IMR-90 (cell line): ENCODE data around the gene ARHGAP12. TPM values are rescaled to one million over a fixed set of nuclear protein-coding genes. Genes with fewer than 3 reads are reported as not detected.

Experiments
- ATAC-seq: fragments of 200-7000 bp; cut with Tn5 transposase; 2 replicates; pipeline ENCODE4 v1.9.1; 2020; ENCODE audit warnings: low read depth, mild to moderate bottlenecking, moderate library complexity
- BruUV-seq: library from RNA; stranded (reverse); fragments of 400-500 nt; replicated peaks from 2 replicates; lab custom pipeline; 2021; lab: Mats Ljungman, UMichigan
- CTCF ChIA-PET: fragments of 300-600 bp; formaldehyde crosslinking; extraction: SDS; loops from one replicate; lab custom pipeline; 2021; ENCODE audit warnings: antibody characterized with exemption; lab: Yijun Ruan, JAX
- POLR2A ChIA-PET: fragments of 300-600 bp; sonication (Branson Sonifier 250); formaldehyde crosslinking; loops from one replicate; lab custom pipeline; 2022; ENCODE audit warnings: antibody characterized with exemption; ENCODE audit not compliant: unreplicated experiment; lab: Charles Lee
- DNase-seq: peaks from one replicate; pipeline ENCODE4 v3.0.0; 2013
- H2AFZ ChIP-seq: replicated peaks from 2 replicates; pipeline ENCODE3; 2013; ENCODE audit warnings: low read length, mild to moderate bottlenecking; ENCODE audit not compliant: poor library complexity
- H2AK5ac ChIP-seq: 2 replicates; pipeline ENCODE4 v1.6.1; 2013; ENCODE audit warnings: low read depth, low read length, inconsistent platforms
- H2AK9ac ChIP-seq: replicated peaks from 2 replicates; pipeline ENCODE3; 2013; ENCODE audit warnings: mild to moderate bottlenecking, low read depth, low read length, moderate library complexity; ENCODE audit not compliant: poor library complexity
- H2BK120ac ChIP-seq: 2 replicates; pipeline ENCODE4 v1.6.1; 2013; ENCODE audit warnings: low read depth, low read length, inconsistent platforms
- H2BK15ac ChIP-seq: 3 replicates; pipeline ENCODE4 v1.6.1; 2013; ENCODE audit warnings: low read depth, low read length, inconsistent platforms
- H2BK20ac ChIP-seq: 2 replicates; pipeline ENCODE4 v1.6.1; 2013; ENCODE audit warnings: low read depth, mild to moderate bottlenecking, inconsistent platforms, low read length, moderate library complexity
- H2BK5ac ChIP-seq: 2 replicates; pipeline ENCODE4 v1.6.1; 2013; ENCODE audit warnings: mild to moderate bottlenecking, low read depth, low read length, inconsistent platforms; ENCODE audit not compliant: poor library complexity, severe bottlenecking
- H3K14ac ChIP-seq: replicated peaks from 2 replicates; pipeline ENCODE4 v1.6.1; 2013; ENCODE audit warnings: low read depth, low read length, inconsistent platforms
- H3K18ac ChIP-seq: 2 replicates; pipeline ENCODE4 v1.6.1; 2013; ENCODE audit warnings: low read depth, low read length, control low read depth
- H3K23ac ChIP-seq: 2 replicates; pipeline ENCODE4 v1.6.1; 2013; ENCODE audit warnings: low read depth, low read length, inconsistent platforms
- H3K27ac ChIP-seq: 2 replicates; pipeline ENCODE4 v1.5.1; 2013; ENCODE audit warnings: mild to moderate bottlenecking, control low read depth, low read length; ENCODE audit not compliant: insufficient read depth
- H3K27me3 ChIP-seq: 2 replicates; pipeline ENCODE4 v1.6.1; 2013; ENCODE audit warnings: low read length; ENCODE audit not compliant: control insufficient read depth, insufficient read depth
- H3K36me3 ChIP-seq: 2 replicates; pipeline ENCODE4 v1.6.1; 2013; ENCODE audit warnings: low read length, mixed read lengths; ENCODE audit not compliant: control insufficient read depth, insufficient read depth
- H3K4ac ChIP-seq: 2 replicates; pipeline ENCODE4 v1.6.1; 2013; ENCODE audit warnings: low read depth, low read length, inconsistent platforms
- H3K4me1 ChIP-seq: 2 replicates; pipeline ENCODE4 v1.6.1; 2013; ENCODE audit warnings: low read length, mixed read lengths; ENCODE audit not compliant: control insufficient read depth, insufficient read depth
- H3K4me2 ChIP-seq: 2 replicates; pipeline ENCODE4 v1.6.1; 2013; ENCODE audit warnings: low read depth, mild to moderate bottlenecking, control low read depth, low read length, moderate library complexity
- H3K4me3 ChIP-seq: 2 replicates; pipeline ENCODE4 v1.5.1; 2013; ENCODE audit warnings: low read depth, mild to moderate bottlenecking, control low read depth, low read length, moderate library complexity; ENCODE audit not compliant: insufficient read depth
- H3K56ac ChIP-seq: 2 replicates; pipeline ENCODE4 v1.6.1; 2013; ENCODE audit warnings: low read length, inconsistent platforms; ENCODE audit not compliant: insufficient read depth; ENCODE audit errors: extremely low read depth
- H3K79me1 ChIP-seq, 2 experiments: 2 replicates each; pipeline ENCODE4 v1.6.1; 2013; ENCODE audit warnings: low read length in 2 of 2, inconsistent platforms in 1 of 2, low read depth in 1 of 2
- H3K9ac ChIP-seq: 2 replicates; pipeline ENCODE4 v1.6.1; 2013; ENCODE audit warnings: low read depth, low read length, control low read depth
- H3K9me1 ChIP-seq: 2 replicates; pipeline ENCODE4 v1.6.1; 2013; ENCODE audit warnings: low read length, inconsistent platforms; ENCODE audit not compliant: insufficient read depth
- H3K9me3 ChIP-seq: 2 replicates; pipeline ENCODE4 v1.6.1; 2013; ENCODE audit warnings: low read length; ENCODE audit not compliant: control insufficient read depth, insufficient read depth
- H4K20me1 ChIP-seq: 2 replicates; pipeline ENCODE4 v1.6.1; 2013; ENCODE audit warnings: low read length, inconsistent platforms; ENCODE audit not compliant: insufficient read depth
- H4K5ac ChIP-seq: 2 replicates; pipeline ENCODE4 v1.6.1; 2013; ENCODE audit warnings: mild to moderate bottlenecking, low read depth, low read length, control low read depth
- H4K8ac ChIP-seq, 2 experiments: 2 replicates each; pipeline ENCODE4 v1.6.1; 2013; ENCODE audit warnings: low read depth in 2 of 2, low read length in 2 of 2, control low read depth in 1 of 2, inconsistent platforms in 1 of 2
- H4K91ac ChIP-seq: 2 replicates; pipeline ENCODE4 v1.6.1; 2013; ENCODE audit warnings: low read depth, low read length, inconsistent platforms; ENCODE audit not compliant: insufficient read depth
- BHLHE40 ChIP-seq: fragments of 150-350 bp; IDR thresholded peaks from 2 replicates; pipeline ENCODE4 v1.6.1; 2016; ENCODE audit warnings: mild to moderate bottlenecking, low read depth, low read length
- CHD1 ChIP-seq: IDR thresholded peaks from 2 replicates; pipeline ENCODE4 v1.6.1; 2012; ENCODE audit warnings: low read depth, low read length, improper control_type of control experiment
- MXI1 ChIP-seq: IDR thresholded peaks from 2 replicates; pipeline ENCODE4 v1.6.1; 2012; ENCODE audit warnings: low read depth, mild to moderate bottlenecking, low read length, moderate library complexity, borderline replicate concordance
- NFE2L2 ChIP-seq: fragments of 150-350 bp; IDR thresholded peaks from 2 replicates; pipeline ENCODE4 v1.6.1; 2016; ENCODE audit warnings: low read depth, mild to moderate bottlenecking, low read length
- RAD21 ChIP-seq: IDR thresholded peaks from 2 replicates; pipeline ENCODE4 v1.6.1; 2012; ENCODE audit warnings: low read length, improper control_type of control experiment
- SMC3 ChIP-seq: fragments of 150-350 bp; IDR thresholded peaks from 2 replicates; pipeline ENCODE4 v1.6.1; 2016; ENCODE audit warnings: low read depth, mild to moderate bottlenecking, antibody characterized with exemption, low read length, moderate library complexity
- WGBS, 2 experiments: methylation state at CpG; one replicate each; pipeline versions ENCODE4 v1.1.5 to v1.1.7; 2013; ENCODE audit warnings: missing lambda C conversion rate in 2 of 2; ENCODE audit not compliant: insufficient read length in 1 of 2; ENCODE audit errors: extremely low coverage in 2 of 2; 5-methylcytosine and 5-hydroxymethylcytosine counted together
- dilution Hi-C: fragments of 300-500 bp; cut with HindIII; formaldehyde crosslinking; loops from one replicate; pipeline ENCODE4 v1.14.3; 2018; ENCODE audit warnings: low sequenced_read_pairs; ENCODE audit not compliant: unreplicated experiment
- in situ Hi-C: fragments of 300-500 bp; cut with MboI; formaldehyde crosslinking; loops from 3 replicates; pipeline ENCODE4 v1.14.3; 2019; ENCODE audit warnings: low sequenced_read_pairs, inconsistent platforms, mixed read lengths
- intact Hi-C: fragments of 100-400 bp; cut with micrococcal nuclease; formaldehyde crosslinking; loops from 2 replicates; pipeline ENCODE4 v1.10.0; 2022
- polyA plus RNA-seq, 3 experiments: library from polyadenylated mRNA; depleted of rRNA; stranded (reverse); fragments of >200 nt; gene quantifications; 2 replicates each; pipeline ENCODE4 v1.2.3, GENCODE V29; 2012; ENCODE audit warnings: low replicate concordance in 1 of 3
- total RNA-seq: library from RNA; depleted of rRNA; stranded (reverse); fragments of >200 nt; gene quantifications from 2 replicates; pipeline ENCODE4 v1.2.3, GENCODE V29; 2012
- TF ChIP-seq, protein P1 (sequence below): conservative IDR thresholded peaks from 2 replicates; pipeline ENCODE4 v1.5.1; 2012; ENCODE audit warnings: mild to moderate bottlenecking, low read depth, low read length, improper control_type of control experiment
- TF ChIP-seq, protein P2 (sequence below): fragments of 150-350 bp; IDR thresholded peaks from 2 replicates; pipeline ENCODE4 v1.6.1; 2017; ENCODE audit warnings: mild to moderate bottlenecking, antibody characterized with exemption, low read length, low read depth

ARHGAP12 gene
- total and polyA plus RNA-seq, 2 of the 4 experiments (the other 2 are of a cell fraction): 9.0 to 28.5 TPM

DNA sequence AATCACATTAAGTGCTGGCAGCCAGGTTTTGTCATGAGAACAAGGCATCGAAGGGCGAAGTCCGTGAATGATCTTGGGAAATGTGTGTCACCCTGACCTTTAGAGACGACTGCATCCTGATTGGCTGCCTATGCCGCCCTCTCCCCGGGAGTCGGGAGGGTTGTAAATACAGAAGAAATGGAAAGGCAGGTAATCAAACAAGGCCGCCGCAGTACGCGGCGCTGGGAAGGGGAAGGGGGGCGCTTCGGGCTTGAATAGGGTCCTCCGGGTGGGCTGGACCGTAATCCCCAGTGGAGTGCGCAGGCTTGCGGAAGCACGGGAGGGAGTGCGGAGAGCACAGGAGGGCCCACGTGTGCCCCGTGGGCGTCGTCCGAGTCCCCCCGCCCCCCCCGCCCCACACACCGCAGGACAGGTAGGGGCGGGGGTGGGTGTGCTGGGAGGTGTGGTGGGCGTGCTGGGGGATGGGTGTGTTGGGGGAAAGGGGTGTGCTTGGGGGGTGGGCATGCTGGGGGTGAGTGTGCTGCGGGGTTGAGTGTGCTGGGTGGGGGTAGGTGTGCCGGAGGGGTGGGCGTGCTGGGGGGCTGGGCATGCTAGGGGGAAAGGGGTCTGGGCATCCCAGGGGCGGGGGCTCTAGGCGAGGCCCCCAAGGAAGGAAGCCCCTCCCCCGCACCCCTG is 169.4 kb downstream of the ARHGAP12 start:
- Histone ChIP-seq H3K9ac (peak overlapping the region; percentile 90), H3K4me2 (peak overlapping the region; percentile 83), H3K18ac (peak overlapping the region; percentile 56; the same call in 1 of the 2 replicates), H3K4ac (peak overlapping the region; percentile 78), H3K56ac (peak overlapping the region; percentile 79; the same call in 1 of the 2 replicates), H3K23ac (peak overlapping the region; percentile 8; the same call in 1 of the 2 replicates), H2BK15ac (peak overlapping the region; percentile 61; the same call in 1 of the 3 replicates), H3K9me1 (0 out of 2 replicates have a peak, but pooled peaks cover 3% of the 10 kb centered on the region), H3K36me3 (no peaks in the 10 kb centered on the region), H3K27me3 (no peaks in the 10 kb centered on the region), H4K8ac (peak overlapping the region in 1 of 2 experiments; percentile 78; a peak in 1 of 4 replicates), H3K4me1 (peaks cover 5% of the 10 kb centered on the region), H2AFZ (peak overlapping the region; percentile 92), H2BK5ac (peak overlapping the region; percentile 84), H3K4me3 (peak overlapping the region; percentile 90), H3K79me1 (peaks cover 0 to 10% of the 10 kb centered on the region in 2 experiments; a peak in 2 of 4 replicates), H3K14ac (peak overlapping the region; percentile 92; the same call in 1 of the 2 replicates), H4K91ac (no peak overlapping the region), H2AK9ac (peak overlapping the region; percentile 97), H2BK120ac (peak overlapping the region; percentile 75; the same call in 1 of the 2 replicates), H3K9me3 (no peaks in the 10 kb centered on the region), H3K27ac (peak overlapping the region; percentile 92), H2BK20ac (no peak overlapping the region), H4K20me1 (no peaks in the 10 kb centered on the region), H2AK5ac (peak overlapping the region; percentile 48; the same call in 1 of the 2 replicates), H4K5ac (no peak overlapping the region)
- in situ Hi-C loops (no loop called here), intact Hi-C loops (no loop called here), dilution Hi-C loops (no loop called here)
- ATAC-seq (no peak), DNase-seq (no peak)
- 9% methylated on average over 12 of the region's 36 CpGs; no CpG with 5 or more reads in 1 of the 2 experiments for WGBS, 2 experiments
- BruUV-seq: no TSS peak
- POLR2A ChIA-PET: no interaction called here
- TF ChIP-seq RAD21 (no peak), BHLHE40 (no peak), CHD1 (no peak), MXI1 (no peak), SMC3 (no peak), NFE2L2 (no peak)
- TF ChIP-seq, protein P1, sequence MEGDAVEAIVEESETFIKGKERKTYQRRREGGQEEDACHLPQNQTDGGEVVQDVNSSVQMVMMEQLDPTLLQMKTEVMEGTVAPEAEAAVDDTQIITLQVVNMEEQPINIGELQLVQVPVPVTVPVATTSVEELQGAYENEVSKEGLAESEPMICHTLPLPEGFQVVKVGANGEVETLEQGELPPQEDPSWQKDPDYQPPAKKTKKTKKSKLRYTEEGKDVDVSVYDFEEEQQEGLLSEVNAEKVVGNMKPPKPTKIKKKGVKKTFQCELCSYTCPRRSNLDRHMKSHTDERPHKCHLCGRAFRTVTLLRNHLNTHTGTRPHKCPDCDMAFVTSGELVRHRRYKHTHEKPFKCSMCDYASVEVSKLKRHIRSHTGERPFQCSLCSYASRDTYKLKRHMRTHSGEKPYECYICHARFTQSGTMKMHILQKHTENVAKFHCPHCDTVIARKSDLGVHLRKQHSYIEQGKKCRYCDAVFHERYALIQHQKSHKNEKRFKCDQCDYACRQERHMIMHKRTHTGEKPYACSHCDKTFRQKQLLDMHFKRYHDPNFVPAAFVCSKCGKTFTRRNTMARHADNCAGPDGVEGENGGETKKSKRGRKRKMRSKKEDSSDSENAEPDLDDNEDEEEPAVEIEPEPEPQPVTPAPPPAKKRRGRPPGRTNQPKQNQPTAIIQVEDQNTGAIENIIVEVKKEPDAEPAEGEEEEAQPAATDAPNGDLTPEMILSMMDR: no peak
- TF ChIP-seq, protein P2, sequence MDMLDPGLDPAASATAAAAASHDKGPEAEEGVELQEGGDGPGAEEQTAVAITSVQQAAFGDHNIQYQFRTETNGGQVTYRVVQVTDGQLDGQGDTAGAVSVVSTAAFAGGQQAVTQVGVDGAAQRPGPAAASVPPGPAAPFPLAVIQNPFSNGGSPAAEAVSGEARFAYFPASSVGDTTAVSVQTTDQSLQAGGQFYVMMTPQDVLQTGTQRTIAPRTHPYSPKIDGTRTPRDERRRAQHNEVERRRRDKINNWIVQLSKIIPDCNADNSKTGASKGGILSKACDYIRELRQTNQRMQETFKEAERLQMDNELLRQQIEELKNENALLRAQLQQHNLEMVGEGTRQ: no peak
- CTCF ChIA-PET: no interaction called here
